NCI-H345 treated with DMSO at 0.1 percent for 48 hours (cell line): ENCODE results near the gene AUTS2.

Source experiments
- DNase-seq: peaks from one replicate; lab custom pipeline; 2025; ENCODE audit not compliant: unreplicated experiment; lab: John Stamatoyannopoulos, UW

AUTS2 gene

GRCh38 chr7:69879989-69880388 is 281.7 kb downstream of the AUTS2 start:
- DNase-seq = no peak

- DNase-seq = peak; percentile 72
Measured at GRCh38 chr7:69880840-69881239, 282.6 kb downstream of the AUTS2 start.

GRCh38 chr7:69882269-69882668 is 284.0 kb downstream of the AUTS2 start:
- no peak for DNase-seq

- DNase-seq = no peak
Measured at GRCh38 chr7:69883399-69883891, 285.2 kb downstream of the AUTS2 start.

GRCh38 chr7:69885431-69885830 is 287.2 kb downstream of the AUTS2 start:
- DNase-seq = no peak

GRCh38 chr7:69889338-69889975 is 291.2 kb downstream of the AUTS2 start:
- no peak for DNase-seq

GRCh38 chr7:69889976-69890351 is 291.7 kb downstream of the AUTS2 start:
- DNase-seq = no peak

- DNase-seq = no peak
Measured at GRCh38 chr7:69892790-69893189, 294.5 kb downstream of the AUTS2 start.

GRCh38 chr7:69893906-69894305 is 295.6 kb downstream of the AUTS2 start:
- no peak for DNase-seq

GRCh38 chr7:69895446-69895845 is 297.2 kb downstream of the AUTS2 start:
- no peak for DNase-seq

- no peak for DNase-seq
Measured at GRCh38 chr7:69896121-69896520, 297.8 kb downstream of the AUTS2 start.

GRCh38 chr7:69898189-69898588 is 299.9 kb downstream of the AUTS2 start:
- no peak for DNase-seq

- no peak for DNase-seq
Measured at GRCh38 chr7:69903410-69903809, 305.1 kb downstream of the AUTS2 start.

GRCh38 chr7:69906283-69906995 is 308.2 kb downstream of the AUTS2 start:
- no peak for DNase-seq

- DNase-seq = no peak
Measured at GRCh38 chr7:69907720-69908119, 309.4 kb downstream of the AUTS2 start.

- peak; percentile 26 for DNase-seq
Measured at GRCh38 chr7:69908454-69908853, 310.2 kb downstream of the AUTS2 start.

GRCh38 chr7:69910150-69910549 is 311.9 kb downstream of the AUTS2 start:
- DNase-seq = no peak

GRCh38 chr7:69911337-69911736 is 313.1 kb downstream of the AUTS2 start:
- DNase-seq = no peak

- no peak for DNase-seq
Measured at GRCh38 chr7:69912141-69912540, 313.9 kb downstream of the AUTS2 start.

GRCh38 chr7:69912846-69913245 is 314.6 kb downstream of the AUTS2 start:
- no peak for DNase-seq

GRCh38 chr7:69919426-69920111 is 321.3 kb downstream of the AUTS2 start:
- DNase-seq = no peak

GRCh38 chr7:69920797-69921196 is 322.5 kb downstream of the AUTS2 start:
- no peak for DNase-seq
